CD4-positive, alpha-beta T cell (primary cell): Measurements from ENCODE around the gene SAA1. TPM values are rescaled to one million over a fixed set of nuclear protein-coding genes. Genes with fewer than 3 reads are reported as not detected.

Experiments
- ATAC-seq: fragments of 200-7000 bp; cut with Tn5 transposase; one replicate; pipeline ENCODE4 v1.10.0; 2022; ENCODE audit warnings: mild to moderate bottlenecking; ENCODE audit not compliant: poor library complexity
- CTCF ChIA-PET: fragments of 350-600 bp; sonication (Branson Sonifier 250); formaldehyde crosslinking; loops from one replicate; lab custom pipeline; 2021; ENCODE audit warnings: antibody characterized with exemption, inconsistent platforms; lab: Charles Lee
- POLR2A ChIA-PET: fragments of 350-600 bp; sonication (Branson Sonifier 250); formaldehyde crosslinking; loops from one replicate; lab custom pipeline; 2021; ENCODE audit warnings: antibody characterized with exemption, inconsistent platforms; lab: Charles Lee
- DNase-seq, 14 experiments: peaks; one replicate each; pipeline ENCODE4 v3.0.0-alpha.2; 2013 to 2020; ENCODE audit warnings: mixed read lengths in 2 of 14
- H3K27ac ChIP-seq, 2 donors: one replicate each; pipeline versions ENCODE4 v1.5.1 to v1.7.0; 2013; ENCODE audit warnings: low read length in 2 of 2, low read depth in 1 of 2, mild to moderate bottlenecking in 1 of 2
- H3K27me3 ChIP-seq, 2 experiments: 1 replicate in 1 of 2; 2 replicates in 1 of 2; pipeline versions ENCODE4 v1.6.1 to v1.7.0; 2013; ENCODE audit warnings: low read length in 2 of 2, control low read depth in 1 of 2, mild to moderate bottlenecking in 1 of 2, moderate library complexity in 1 of 2; ENCODE audit not compliant: insufficient read depth in 2 of 2, control insufficient read depth in 1 of 2
- H3K36me3 ChIP-seq: one replicate; pipeline ENCODE4 v1.6.1; 2013; ENCODE audit warnings: low read length, control low read depth; ENCODE audit not compliant: insufficient read depth
- H3K4me1 ChIP-seq: one replicate; pipeline ENCODE4 v1.6.1; 2013; ENCODE audit warnings: low read length, control low read depth; ENCODE audit not compliant: insufficient read depth
- H3K4me3 ChIP-seq: one replicate; pipeline ENCODE4 v1.5.1; 2013; ENCODE audit warnings: mild to moderate bottlenecking, low read length, moderate library complexity
- H3K9me3 ChIP-seq, 2 experiments: 1 replicate in 1 of 2; 2 replicates in 1 of 2; pipeline versions ENCODE4 v1.6.1 to v1.7.0; 2013; ENCODE audit warnings: low read length in 2 of 2, mild to moderate bottlenecking in 2 of 2, control low read depth in 1 of 2, moderate library complexity in 1 of 2; ENCODE audit not compliant: control insufficient read depth in 1 of 2, insufficient read depth in 1 of 2
- H3K27ac Mint-ChIP-seq: one replicate; pipeline ENCODE4 v1.8.0; 2020; ENCODE audit warnings: mixed read lengths
- H3K27me3 Mint-ChIP-seq: one replicate; pipeline ENCODE4 v1.8.0; 2021; ENCODE audit warnings: mixed read lengths
- H3K36me3 Mint-ChIP-seq: one replicate; pipeline ENCODE4 v1.8.0; 2021; ENCODE audit warnings: low read depth, mixed read lengths
- H3K4me1 Mint-ChIP-seq: one replicate; pipeline ENCODE4 v1.8.0; 2021; ENCODE audit warnings: low read depth, mixed read lengths
- H3K4me3 Mint-ChIP-seq: one replicate; pipeline ENCODE4 v1.8.0; 2020; ENCODE audit warnings: mild to moderate bottlenecking, mixed read lengths
- H3K9me3 Mint-ChIP-seq: one replicate; pipeline ENCODE4 v1.8.0; 2020; ENCODE audit warnings: mixed read lengths
- CTCF ChIP-seq: fragments of 200-600 bp; IDR thresholded peaks from one replicate; pipeline ENCODE4 v1.8.0; 2022; ENCODE audit warnings: antibody characterized with exemption, mild to moderate bottlenecking
- intact Hi-C, 2 experiments: fragments of 100-400 bp; cut with DNase I in 1 of 2; cut with micrococcal nuclease in 1 of 2; formaldehyde crosslinking; loops; one replicate each; pipeline versions ENCODE4 v1.15.1 to v1.9.0; 2023 to 2025; cut with DNase I, micrococcal nuclease
- total RNA-seq, 174 experiments: library from RNA in 2 of 174; stranded (reverse) in 2 of 174; gene quantifications; one replicate each; pipeline ENCODE4 v1.2.3 and lab custom pipeline; 2021 to 2026

Gene SAA1
- total RNA-seq, 2 experiments from 2014 or later: not detected

GRCh38 chr11:18230859-18231258 lies 35.2 kb upstream of the SAA1 start:
- no peaks in the 10 kb centered on the region for H3K4me1 ChIP-seq
- no peak for TF ChIP-seq CTCF
- no peak for DNase-seq
- no peak for ATAC-seq
- no peak overlapping the region for H3K4me3 Mint-ChIP-seq
- no peak overlapping the region for H3K27ac ChIP-seq
- intact Hi-C loops: loop anchor here in 1 of 2 experiments (10.0 kb wide), 1 partner anchor 534 kb away; no protein-coding TSS in a partner anchor
- no peak overlapping the region for H3K27ac Mint-ChIP-seq
- ChIA-PET CTCF (no interaction called here), POLR2A (no interaction called here)
- no peak overlapping the region for H3K4me3 ChIP-seq
- no peaks in the 10 kb centered on the region for H3K4me1 Mint-ChIP-seq
- H3K36me3 Mint-ChIP-seq: no peaks in the 10 kb centered on the region
- H3K36me3 ChIP-seq: no peaks in the 10 kb centered on the region
- H3K27me3 Mint-ChIP-seq: peaks cover 6% of the 10 kb centered on the region
- no peaks in the 10 kb centered on the region for H3K27me3 ChIP-seq
- no peaks in the 10 kb centered on the region for H3K9me3 ChIP-seq
- no peaks in the 10 kb centered on the region for H3K9me3 Mint-ChIP-seq

- Mint-ChIP-seq H3K9me3 (no peaks in the 10 kb centered on the region), H3K4me3 (no peak overlapping the region), H3K27me3 (peaks cover 21% of the 10 kb centered on the region), H3K27ac (no peak overlapping the region), H3K36me3 (no peaks in the 10 kb centered on the region), H3K4me1 (no peaks in the 10 kb centered on the region)
- ATAC-seq: no peak
- no peak for DNase-seq
- Histone ChIP-seq H3K27me3 (no peaks in the 10 kb centered on the region), H3K27ac (no peak overlapping the region), H3K9me3 (no peaks in the 10 kb centered on the region), H3K4me1 (no peaks in the 10 kb centered on the region), H3K36me3 (no peaks in the 10 kb centered on the region), H3K4me3 (no peak overlapping the region)
- intact Hi-C loops: loop anchor here in 1 of 2 experiments (10.0 kb wide), 1 partner anchor 531 kb away; no protein-coding TSS in a partner anchor
- CTCF ChIA-PET: no interaction called here
- no peak for TF ChIP-seq CTCF
- POLR2A ChIA-PET: no interaction called here
Observed at GRCh38 chr11:18233912-18234311, 32.2 kb upstream of the SAA1 start.

GRCh38 chr11:18235394-18236334 lies 30.4 kb upstream of the SAA1 start:
- Mint-ChIP-seq H3K27me3 (peaks cover 31% of the 10 kb centered on the region), H3K4me1 (no peaks in the 10 kb centered on the region), H3K36me3 (no peaks in the 10 kb centered on the region), H3K9me3 (no peaks in the 10 kb centered on the region), H3K4me3 (no peak overlapping the region), H3K27ac (no peak overlapping the region)
- intact Hi-C loops: loop anchor here in 1 of 2 experiments (10.0 kb wide), 1 partner anchor 529 kb away; no protein-coding TSS in a partner anchor
- no peak overlapping the region for H3K27ac ChIP-seq
- CTCF ChIA-PET: no interaction called here
- no peaks in the 10 kb centered on the region for H3K36me3 ChIP-seq
- POLR2A ChIA-PET: no interaction called here
- DNase-seq (no peak), ATAC-seq (no peak)
- no peak for TF ChIP-seq CTCF
- H3K9me3 ChIP-seq: no peaks in the 10 kb centered on the region
- no peak overlapping the region for H3K4me3 ChIP-seq
- peaks cover 4 to 10% of the 10 kb centered on the region in 2 experiments for H3K27me3 ChIP-seq
- no peaks in the 10 kb centered on the region for H3K4me1 ChIP-seq
